Posterior vena cava (tissue), 2 donors: ENCODE measurements around the gene GABPB2. TPM values are rescaled to one million over a fixed set of nuclear protein-coding genes. Genes with fewer than 3 reads are reported as not detected.

Source experiments
- DNase-seq: peaks from one replicate; pipeline ENCODE4 v3.0.0-alpha.2; 2020; ENCODE audit warnings: low spot score
- intact Hi-C, 2 donors: fragments of 100-400 bp; cut with DNase I; formaldehyde crosslinking; loops; one replicate each; pipeline versions ENCODE4 v1.14.1 to v1.14.2; 2022 to 2023
- long read RNA-seq, 2 donors: library from polyadenylated mRNA; unstranded; transcript quantifications; one replicate each; pipeline ENCODE4 v2.0.0, GENCODE V29; 2020 to 2021
- total RNA-seq, 2 donors: library from RNA; stranded (reverse); fragmentation: NEBNext Ultra II Directional; extraction: Animal tissue kit (Norgen Biotek cat#: 25700); gene quantifications; one replicate each; pipeline ENCODE4 v1.2.1, GENCODE V29; 2021
- donor health status: DM: yes; HTN: yes; CAD: no.
- donor health status: DM: yes; HTN: yes; CAD: no.

GABPB2 gene
- 10 to 100 TPM; 14.6 to 18.2 TPM for total RNA-seq
- long read RNA-seq, donor 1, partial matches to known transcripts = 0 of 2 reads
- long read RNA-seq, donor 1, other reads (novel, unspliced or antisense) = 2 of 2 reads
- long read RNA-seq, donor 2, full-length matches to known transcripts = 4 of 10 reads
- long read RNA-seq, donor 2, partial matches to known transcripts = 0 of 10 reads
- long read RNA-seq, donor 2, other reads (novel, unspliced or antisense) = 6 of 10 reads

DNA sequence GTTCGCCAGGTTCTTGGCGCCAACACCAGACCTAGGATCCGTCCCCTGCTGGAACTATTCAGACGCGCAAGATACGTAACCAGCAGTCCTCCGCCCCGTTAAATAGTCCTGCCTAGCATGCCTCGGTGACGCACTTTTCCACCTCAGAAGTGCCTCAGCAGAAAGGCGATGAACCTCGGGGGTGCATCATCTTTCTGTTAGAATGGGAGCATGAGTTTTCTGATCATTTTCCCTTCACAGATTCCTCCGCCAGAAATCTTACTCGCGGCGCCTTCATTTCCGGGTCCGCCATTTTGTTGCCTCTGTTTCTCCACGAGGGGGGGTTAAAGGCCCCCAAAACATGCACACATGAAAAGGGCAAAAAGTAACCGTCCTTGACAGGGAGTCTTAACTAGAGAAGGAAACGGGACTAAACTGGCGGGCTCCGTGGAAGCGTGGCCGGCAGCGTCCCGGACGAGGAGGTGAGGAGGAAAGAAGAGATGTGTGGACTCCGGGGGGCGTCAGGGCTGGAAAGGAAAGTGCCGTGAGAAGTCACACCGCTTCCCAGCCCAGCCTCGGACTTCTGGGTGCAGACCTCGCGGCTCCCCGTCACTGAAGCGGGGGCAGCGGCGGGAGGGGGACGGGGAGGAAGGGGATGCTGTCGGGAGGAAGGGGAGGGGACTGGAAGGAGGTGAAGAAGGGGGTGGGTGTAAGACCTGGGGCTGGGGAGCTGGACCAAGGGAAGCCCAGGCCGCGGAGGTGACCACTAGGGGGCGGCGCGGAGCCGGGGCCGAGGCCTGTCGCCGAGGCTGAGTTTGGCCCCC lies at the start of gene GABPB2:
TSS of gene GABPB2 (plus strand) at position 288 of the 803 bp plus-strand sequence. CDS start 17,429 bp downstream, outside the sequence.
- peak; percentile 97 for DNase-seq
- intact Hi-C loops = no loop called here

GRCh38 chr1:151024540-151025146 lies 45.9 kb upstream of the GABPB2 start:
- peak; percentile 91 for DNase-seq
- intact Hi-C loops = loop anchor here in 1 of 2 donors (2.0 kb wide), 1 partner anchor 14 kb away; no protein-coding TSS in a partner anchor

GRCh38 chr1:151026460-151026859 lies 44.1 kb upstream of the GABPB2 start:
- no peak for DNase-seq
- intact Hi-C loops = no loop called here

DNA sequence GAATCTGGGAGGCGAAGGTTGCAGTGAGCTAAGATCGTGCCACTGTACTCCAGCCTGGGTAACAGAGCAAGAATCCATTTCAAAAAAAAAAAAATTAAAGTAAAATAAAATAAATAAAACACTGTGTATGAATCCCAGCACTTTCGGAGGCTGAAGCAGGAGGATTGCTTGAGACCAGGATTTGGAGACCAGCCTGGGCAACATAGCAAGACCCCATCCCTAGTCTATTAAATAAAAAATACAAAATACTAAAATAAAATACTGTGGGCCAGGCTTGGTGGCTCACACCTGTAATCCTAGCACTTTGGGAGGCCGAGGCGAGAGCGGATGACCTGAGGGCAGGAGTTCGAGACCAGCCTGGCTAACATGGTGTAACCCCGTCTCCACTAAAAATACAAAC lies 38.4 kb upstream of the GABPB2 start:
- intact Hi-C loops = no loop called here
- no peak for DNase-seq

DNA sequence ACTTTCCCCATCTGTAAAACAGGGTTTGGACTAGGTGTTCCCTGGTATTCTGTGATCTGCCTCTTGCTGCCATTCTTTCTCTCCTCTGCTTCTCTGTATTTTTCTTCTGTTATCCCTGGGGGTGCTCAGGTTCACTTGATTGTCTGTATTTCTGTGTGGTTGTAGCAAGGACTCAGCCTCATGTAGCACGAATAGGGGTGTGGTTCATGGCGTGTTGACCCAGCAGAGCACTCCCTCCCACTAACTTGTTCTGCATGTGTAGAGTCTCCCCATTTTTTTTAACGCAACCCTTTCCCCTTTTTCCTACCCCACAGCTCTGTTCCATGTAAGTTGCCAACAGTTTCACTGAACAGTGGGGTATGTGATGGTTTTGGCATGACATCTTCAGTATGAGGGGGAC lies 35.4 kb upstream of the GABPB2 start:
- intact Hi-C loops = no loop called here

GRCh38 chr1:151036356-151036755 lies 34.2 kb upstream of the GABPB2 start, which contains the start of gene BNIPL:
TSS of gene BNIPL (plus strand) at chr1:151036586. CDS start at chr1:151036726, 140 bp downstream.
- intact Hi-C loops = no loop called here
- DNase-seq = no peak

More for the DNA sequence above, 35.4 kb upstream of the GABPB2 start:
- DNase-seq = no peak

DNA sequence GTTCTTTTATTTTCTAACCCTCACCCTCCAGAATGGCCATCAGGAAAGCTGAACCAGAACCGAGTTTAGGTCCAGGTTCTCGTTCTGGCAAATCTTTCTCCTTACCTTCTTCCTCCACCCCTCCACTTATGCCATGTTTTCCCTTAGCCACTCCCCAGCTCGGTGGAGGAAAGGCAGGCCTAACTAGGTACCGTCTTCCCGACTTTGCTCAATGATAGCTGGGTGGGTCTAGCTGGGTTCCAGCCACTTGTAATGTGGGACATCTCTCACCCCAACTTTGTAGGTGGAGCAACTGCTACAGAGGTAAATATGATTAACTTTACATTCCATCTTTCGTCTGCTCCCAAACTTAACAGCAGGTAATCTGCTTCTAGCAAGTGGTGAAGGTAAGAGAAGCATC lies 33.5 kb upstream of the GABPB2 start:
- intact Hi-C loops = no loop called here
- no peak for DNase-seq

DNA sequence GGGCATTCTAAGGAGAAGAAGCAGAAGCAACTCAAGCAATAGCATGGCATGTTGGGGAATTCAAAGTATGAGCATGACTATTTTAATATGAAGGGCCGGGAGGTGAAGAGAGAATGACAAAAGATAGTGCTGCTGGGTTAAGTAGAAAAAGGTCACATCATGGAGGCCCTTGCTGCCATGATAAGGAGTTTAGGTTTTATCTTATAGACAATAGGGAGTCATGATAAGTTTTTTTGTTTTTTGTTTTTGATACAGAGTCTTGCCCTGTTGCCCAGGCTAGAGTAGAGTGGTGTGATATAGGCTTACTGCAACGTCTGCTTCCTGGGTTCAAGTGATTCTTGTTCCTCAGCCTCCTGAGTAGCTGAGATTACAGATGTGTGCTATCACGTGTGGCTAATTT lies 31.0 kb upstream of the GABPB2 start:
- no peak for DNase-seq
- intact Hi-C loops = no loop called here

DNA sequence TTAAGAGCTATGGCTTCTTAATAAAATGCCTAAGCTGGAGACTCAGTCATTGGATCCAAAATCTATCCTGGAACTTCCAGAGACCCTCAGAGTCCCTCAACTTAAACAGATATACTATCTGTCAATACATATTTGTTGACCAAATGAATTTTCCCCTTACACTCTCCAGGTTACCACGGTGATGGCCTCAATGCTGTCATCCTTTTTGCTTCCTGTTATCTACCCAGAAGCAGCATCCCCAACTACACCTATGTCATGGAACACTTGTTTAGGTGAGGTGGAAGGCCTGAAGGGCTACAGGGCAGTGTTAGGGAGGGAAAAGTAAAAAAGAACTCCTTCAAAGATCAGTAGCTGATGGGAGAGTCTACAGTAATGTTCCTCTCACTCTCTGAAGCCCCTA lies 27.4 kb upstream of the GABPB2 start:
- no peak for DNase-seq
- intact Hi-C loops = no loop called here

GRCh38 chr1:151047591-151047924 lies 23.0 kb upstream of the GABPB2 start, which contains the start of gene C1orf56:
TSS of gene C1orf56 (plus strand) at chr1:151047751. CDS start at chr1:151047848, 97 bp downstream.
- intact Hi-C loops = no loop called here
- peak; percentile 87 for DNase-seq

- intact Hi-C loops = no loop called here
- peak; percentile 88 for DNase-seq
Measured at GRCh38 chr1:151047925-151048644, 22.5 kb upstream of the GABPB2 start.

DNA sequence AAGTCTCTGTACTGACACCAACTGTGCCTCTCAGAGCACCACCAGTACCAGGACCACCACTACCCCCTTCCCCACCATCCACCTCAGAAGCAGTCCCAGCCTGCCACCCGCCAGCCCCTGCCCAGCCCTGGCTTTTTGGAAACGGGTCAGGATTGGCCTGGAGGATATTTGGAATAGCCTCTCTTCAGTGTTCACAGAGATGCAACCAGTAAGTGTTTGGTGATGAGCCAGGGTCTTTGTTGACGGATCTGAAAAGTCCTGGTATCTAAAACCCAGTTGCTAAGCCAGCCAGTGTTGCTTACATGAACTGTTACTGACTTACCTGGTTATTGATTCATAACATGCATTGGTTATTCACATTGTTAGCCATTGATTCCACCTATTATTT lies 21.9 kb upstream of the GABPB2 start:
- intact Hi-C loops = no loop called here
- no peak for DNase-seq

GRCh38 chr1:151049458-151049857 lies 21.1 kb upstream of the GABPB2 start:
- DNase-seq = no peak
- intact Hi-C loops = no loop called here

- intact Hi-C loops = no loop called here
- DNase-seq = no peak
Measured at GRCh38 chr1:151050051-151050688, 20.4 kb upstream of the GABPB2 start.

DNA sequence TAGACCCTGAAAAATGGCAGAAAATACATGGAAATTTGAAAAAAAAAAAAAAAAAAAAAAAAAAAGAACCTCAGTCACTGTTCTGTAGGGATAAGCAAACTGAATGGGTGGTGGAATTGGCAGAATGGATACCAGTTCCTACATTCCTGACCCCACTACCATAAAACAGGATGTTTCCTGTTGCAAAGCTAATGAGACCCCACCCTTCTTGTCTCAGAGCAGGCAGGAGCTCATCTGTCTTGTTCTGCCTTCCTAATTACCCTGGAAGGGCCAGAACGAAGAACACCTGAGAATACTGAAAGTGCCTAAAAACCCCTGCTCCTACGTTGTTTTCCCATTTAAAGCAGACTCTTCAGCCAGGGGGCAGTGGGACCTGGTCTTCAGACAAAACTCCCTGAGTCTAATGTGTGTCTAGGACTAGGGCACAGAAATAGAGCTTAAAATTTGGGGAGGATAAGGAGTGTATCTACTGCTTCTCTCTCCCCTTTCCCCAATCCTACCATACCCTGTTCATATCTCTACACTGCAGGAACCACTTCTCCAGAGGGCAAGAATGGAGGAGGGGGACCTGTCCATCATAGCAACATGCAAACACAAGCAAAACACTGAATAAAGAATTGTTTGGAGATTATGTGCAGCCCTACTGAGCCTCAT lies 19.1 kb upstream of the GABPB2 start:
- no peak for DNase-seq
- intact Hi-C loops = no loop called here

DNA sequence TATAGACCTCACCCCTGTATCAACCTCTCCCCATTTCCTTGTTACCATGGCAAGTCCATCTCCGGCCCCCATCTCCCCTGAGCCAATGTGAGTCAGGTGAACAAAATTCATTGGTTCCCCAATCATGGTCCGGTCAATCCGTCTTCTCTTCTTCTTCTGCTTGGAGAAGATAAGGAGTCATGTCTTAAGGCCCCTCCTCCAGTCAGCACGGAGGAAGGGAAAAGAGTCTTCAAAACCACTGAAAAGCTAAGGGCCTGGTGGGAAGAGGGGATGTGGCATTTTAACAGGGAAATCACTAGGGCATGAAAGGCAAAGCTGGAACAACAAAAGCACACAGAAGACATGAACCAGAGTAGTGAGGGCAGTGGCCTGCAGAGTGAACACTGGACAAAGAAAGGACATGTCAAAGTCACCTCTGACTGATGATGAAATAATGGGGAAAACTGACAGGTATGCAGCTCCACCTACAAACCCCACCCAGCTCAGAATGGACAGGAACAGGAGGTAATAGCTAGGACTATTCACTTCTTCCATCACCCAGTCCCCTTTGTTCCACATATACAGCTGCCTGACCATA lies 15.5 kb upstream of the GABPB2 start:
- intact Hi-C loops = no loop called here

DNA sequence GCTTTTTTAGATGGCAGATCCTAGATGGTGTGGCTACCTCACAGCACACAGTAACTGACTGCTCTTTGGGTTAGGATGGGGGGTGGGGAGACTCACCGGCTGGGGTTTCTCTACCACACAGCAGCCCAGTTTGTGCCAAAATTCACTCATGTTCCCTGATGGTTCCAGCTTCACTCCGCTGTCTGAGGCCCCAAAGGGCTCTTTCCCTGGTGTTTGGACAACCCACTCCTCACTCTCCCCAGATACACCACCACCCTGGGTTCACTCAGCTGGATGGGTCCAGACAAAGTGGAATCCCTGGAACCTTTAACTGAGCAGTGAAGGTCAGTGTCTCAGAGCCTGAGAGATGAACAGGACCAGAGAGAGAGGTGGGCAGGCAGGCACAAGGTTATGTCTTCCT lies 15.0 kb upstream of the GABPB2 start:
- intact Hi-C loops = no loop called here
- no peak for DNase-seq

More for the DNA sequence above, 15.5 kb upstream of the GABPB2 start:
- DNase-seq = no peak

- intact Hi-C loops = no loop called here
- no peak for DNase-seq
Measured at GRCh38 chr1:151056149-151056548, 14.4 kb upstream of the GABPB2 start.
